ENCODE data around the gene SQSTM1. TPM values are rescaled to one million over a fixed set of nuclear protein-coding genes. Genes with fewer than 3 reads are reported as not detected.

Gene SQSTM1
- total and polyA plus RNA-seq, 9 of the 15 experiments (the other 6 are each of a cell fraction or from before 2014, with no cell fraction given), result 5.6 to 148 (median 64.0) TPM

- TF ChIP-seq BCLAF1 (IDR thresholded peaks at IDR 0.05; ENCODE audit: borderline replicate concordance in 1 of 2, control insufficient read depth in 1 of 2, low read depth in 2 of 2, low read length in 1 of 2), result no peak
- TF ChIP-seq ZKSCAN1 (IDR thresholded peaks at IDR 0.05; ENCODE audit: low read depth, low read length), result no peak
- no peak for TF ChIP-seq MTF1 (CRISPR knock-in tag; IDR thresholded peaks at IDR 0.05; ENCODE audit: borderline replicate concordance)
- TF ChIP-seq SUPT5H (IDR thresholded peaks at IDR 0.05), result peak; percentile 68
- TF ChIP-seq C11orf30 (IDR thresholded peaks at IDR 0.05; ENCODE audit: low read depth), result no peak
- TF ChIP-seq SMAD4 (CRISPR knock-in tag; conservative IDR thresholded peaks at IDR 0.05), result no peak
- no peak for TF ChIP-seq POLR3G (IDR thresholded peaks at IDR 0.05; ENCODE audit: extremely low read depth, insufficient read length, insufficient replicate concordance)
- no peak for TF ChIP-seq ZNF639 (CRISPR knock-in tag; conservative IDR thresholded peaks at IDR 0.05 in 1 of 2, IDR thresholded peaks at IDR 0.05 in 1 of 2)
- no peak for TF ChIP-seq CTCF (IDR thresholded peaks at IDR 0.05 in 2 of 3, conservative IDR thresholded peaks at IDR 0.05 in 1 of 3; ENCODE audit: insufficient read depth in 2 of 3, low read depth in 1 of 3, low read length in 3 of 3)
Observed at GRCh38 chr5:179821298-179822058, 773 bp downstream of the SQSTM1 start (continued).

Data from K562 (cell line).